Kidney epithelial cell (primary cell): ENCODE measurements around the gene GPATCH4. TPM values are rescaled to one million over a fixed set of nuclear protein-coding genes. Genes with fewer than 3 reads are reported as not detected.
"Not testable (repeated sequence)": the region's sequence is repeated elsewhere in the genome, so short reads cannot be mapped to it uniquely, and the experiment has no call there.

ENCODE experiments used
- DNase-seq: peaks from one replicate; pipeline ENCODE4 v3.0.0-alpha.2; 2010; ENCODE audit warnings: low read depth
- H3K27me3 ChIP-seq: 2 replicates; pipeline ENCODE4 v1.6.0; 2011; ENCODE audit warnings: low read length; ENCODE audit not compliant: control insufficient read depth, insufficient read depth
- H3K36me3 ChIP-seq: 2 replicates; pipeline ENCODE4 v1.5.1; 2011; ENCODE audit warnings: low read length; ENCODE audit not compliant: control insufficient read depth, insufficient read depth
- H3K4me3 ChIP-seq: 2 replicates; pipeline ENCODE4 v1.5.1; 2011; ENCODE audit warnings: low read depth, mild to moderate bottlenecking, control low read depth, low read length
- CTCF ChIP-seq: IDR thresholded peaks from 2 replicates; pipeline ENCODE4 v1.5.1; 2011; ENCODE audit warnings: mild to moderate bottlenecking, moderate library complexity, low read length, control low read depth, inconsistent platforms; ENCODE audit not compliant: insufficient read depth, poor library complexity, severe bottlenecking
- total RNA-seq: library from RNA; depleted of rRNA; stranded (reverse); fragments of >200 nt; gene quantifications from 2 replicates; pipeline ENCODE4 v1.2.3, GENCODE V29; 2015

GPATCH4 gene
- total RNA-seq, 1 donor from 2014 or later, result 21.8 TPM

GRCh38 chr1:156554971-156555370 lies 46.3 kb downstream of the GPATCH4 start:
- no peak for DNase-seq
- no peak for TF ChIP-seq CTCF
- H3K27me3 ChIP-seq, result no peaks in the 10 kb centered on the region
- H3K4me3 ChIP-seq, result no peak overlapping the region
- H3K36me3 ChIP-seq, result peaks cover 1% of the 10 kb centered on the region

- TF ChIP-seq CTCF, result no peak
- DNase-seq, result no peak
- H3K4me3 ChIP-seq, result no peak overlapping the region
- H3K27me3 ChIP-seq, result no peaks in the 10 kb centered on the region
- peaks cover 1% of the 10 kb centered on the region for H3K36me3 ChIP-seq
These were observed 47.3 kb downstream of the GPATCH4 start for GRCh38 chr1:156553860-156554485.

- H3K27me3 ChIP-seq, H3K36me3 ChIP-seq, H3K4me3 ChIP-seq, DNase-seq: not testable (repeated sequence)
These were observed 48.3 kb downstream of the GPATCH4 start for GRCh38 chr1:156552937-156553336.

- Histone ChIP-seq H3K27me3 (no peaks in the 10 kb centered on the region), H3K36me3 (peaks cover 1% of the 10 kb centered on the region), H3K4me3 (no peak overlapping the region)
- no peak for TF ChIP-seq CTCF
- DNase-seq, result no peak
These were observed 48.8 kb downstream of the GPATCH4 start for GRCh38 chr1:156552518-156552917.

GRCh38 chr1:156551869-156552268 lies 49.4 kb downstream of the GPATCH4 start:
- Histone ChIP-seq H3K36me3 (peaks cover 1% of the 10 kb centered on the region), H3K4me3 (no peak overlapping the region), H3K27me3 (no peaks in the 10 kb centered on the region)
- peak; percentile 14 for DNase-seq
- no peak for TF ChIP-seq CTCF

- Histone ChIP-seq H3K4me3 (no peak overlapping the region), H3K27me3 (no peaks in the 10 kb centered on the region), H3K36me3 (peaks cover 1% of the 10 kb centered on the region)
- no peak for TF ChIP-seq CTCF
- DNase-seq, result no peak
These were observed 50.1 kb downstream of the GPATCH4 start for GRCh38 chr1:156551066-156551643.
